K562 (cell line): ENCODE data around the gene DDX51. TPM values are rescaled to one million over a fixed set of nuclear protein-coding genes. Genes with fewer than 3 reads are reported as not detected.
A peak's percentile ranks its signal among the peaks of the same experiment; 100 is the strongest.

Experiments used
- ATAC-seq: fragments of 200-7000 bp; cut with Tn5 transposase; 3 replicates; pipeline ENCODE4 v1.9.1; 2020; ENCODE audit warnings: moderate library complexity
- BruUV-seq: library from RNA; stranded (reverse); fragments of 400-500 nt; replicated peaks from 2 replicates; lab custom pipeline; 2021; lab: Mats Ljungman, UMichigan
- CTCF ChIA-PET: fragments of 300-600 bp; formaldehyde crosslinking; extraction: SDS; loops from one replicate; lab custom pipeline; 2021; ENCODE audit warnings: low intra/inter-chr PET ratio; lab: Yijun Ruan, JAX
- POLR2A ChIA-PET: fragments of 300-600, 350-650 bp; sonication (Branson Sonifier 250); formaldehyde crosslinking; extraction: SDS; loops from one replicate; lab custom pipeline; 2021; ENCODE audit warnings: antibody characterized with exemption, inconsistent platforms; lab: Yijun Ruan, JAX
- DNase-seq, 4 experiments: peaks; one replicate each; pipeline versions ENCODE4 v3.0.0 to v3.0.0-alpha.2; 2011 to 2018; ENCODE audit warnings: low spot score in 3 of 4, mixed read lengths in 3 of 4; ENCODE audit errors: extremely low read depth in 1 of 4
- FAIRE-seq: peaks from 2 replicates; lab custom pipeline; 2011; peaks lifted over from hg19 to GRCh38; lab: Jason Lieb, UNC
- H2AFZ ChIP-seq: 2 replicates; pipeline ENCODE4 v1.6.0; 2011; ENCODE audit warnings: low read depth, low read length, control low read depth, inconsistent platforms
- H3K27ac ChIP-seq: fragments of 200-600 bp; 3 replicates; pipeline ENCODE4 v1.8.0; 2011; ENCODE audit warnings: low read depth, mild to moderate bottlenecking, control low read depth, inconsistent platforms, low read length, moderate library complexity, mixed read lengths; ENCODE audit errors: extremely low read depth
- H3K27me3 ChIP-seq, 2 experiments: fragments of 300-600 bp in 1 of 2; 2 replicates in 1 of 2; 3 replicates in 1 of 2; pipeline versions ENCODE4 v1.6.0 to v1.8.0; 2011; ENCODE audit warnings: inconsistent platforms in 2 of 2, low read length in 2 of 2, mild to moderate bottlenecking in 1 of 2, mixed read lengths in 1 of 2, moderate library complexity in 1 of 2; ENCODE audit not compliant: control insufficient read depth in 2 of 2, insufficient read depth in 2 of 2
- H3K36me3 ChIP-seq: fragments of 300-600 bp; 3 replicates; pipeline ENCODE4 v1.8.0; 2011; ENCODE audit warnings: mild to moderate bottlenecking, low read length, inconsistent platforms; ENCODE audit not compliant: control insufficient read depth, insufficient read depth
- H3K4me1 ChIP-seq, 2 experiments: fragments of 200-600 bp in 1 of 2; replicated peaks in 1 of 2; 2 replicates in 1 of 2; 3 replicates in 1 of 2; pipeline versions ENCODE4 v1.5.1 to v1.8.0; 2011; ENCODE audit warnings: inconsistent platforms in 2 of 2, low read length in 2 of 2, mild to moderate bottlenecking in 1 of 2, mixed read lengths in 1 of 2, moderate library complexity in 1 of 2; ENCODE audit not compliant: control insufficient read depth in 2 of 2, insufficient read depth in 2 of 2
- H3K4me2 ChIP-seq: 2 replicates; pipeline ENCODE4 v1.6.1; 2011; ENCODE audit warnings: low read length, control low read depth, inconsistent platforms, mixed read lengths; ENCODE audit not compliant: insufficient read depth
- H3K4me3 ChIP-seq: fragments of 200-600 bp; sonication (generic), shearing (Covaris generic); 2 replicates; pipeline ENCODE4 v1.5.1; 2016; ENCODE audit warnings: control low read depth, inconsistent platforms
- H3K79me2 ChIP-seq: fragments of 200-600 bp; 3 replicates; pipeline ENCODE4 v1.8.0; 2011; ENCODE audit warnings: low read length, inconsistent platforms; ENCODE audit not compliant: control insufficient read depth, insufficient read depth
- H3K9ac ChIP-seq, 2 experiments: 2 replicates each; pipeline versions ENCODE4 v1.6.0 to v1.6.1; 2011; ENCODE audit warnings: low read depth in 2 of 2, low read length in 2 of 2, control low read depth in 1 of 2, inconsistent platforms in 1 of 2, mild to moderate bottlenecking in 1 of 2, mixed read lengths in 1 of 2; ENCODE audit not compliant: insufficient read depth in 1 of 2
- H3K9me1 ChIP-seq: one replicate; pipeline ENCODE4 v1.6.0; 2011; ENCODE audit warnings: inconsistent platforms, mild to moderate bottlenecking, low read length, moderate library complexity; ENCODE audit not compliant: control insufficient read depth, insufficient read depth
- H3K9me3 ChIP-seq: replicated peaks from 2 replicates; pipeline ENCODE4 v1.5.1; 2011; ENCODE audit warnings: low read depth, low read length, inconsistent platforms; ENCODE audit not compliant: control insufficient read depth, insufficient read depth
- H4K20me1 ChIP-seq: replicated peaks from 2 replicates; pipeline ENCODE4 v1.6.1; 2011; ENCODE audit warnings: low read length, inconsistent platforms, mixed read lengths; ENCODE audit not compliant: control insufficient read depth, insufficient read depth
- LCOR ChIP-seq: sonication (generic); formaldehyde crosslinking; IDR thresholded peaks from 2 replicates; pipeline ENCODE4 v1.8.0; 2022; ENCODE audit warnings: mild to moderate bottlenecking, missing genetic modification reagents
- MCM3 ChIP-seq: fragments of 450-650 bp; IDR thresholded peaks from 2 replicates; pipeline ENCODE4 v1.6.1; 2016
- TAF7 ChIP-seq: fragments of 450-650 bp; IDR thresholded peaks from 2 replicates; pipeline ENCODE4 v1.6.1; 2016; ENCODE audit warnings: missing genetic modification characterization, missing compliant biosample characterization
- USF1 ChIP-seq: sonication (generic); formaldehyde crosslinking; IDR thresholded peaks from 2 replicates; pipeline ENCODE4 v1.9.0; 2022; ENCODE audit warnings: mild to moderate bottlenecking, missing genetic modification reagents
- WGBS: fragments of 100-300 bp; shearing (Covaris generic); methylation state at CpG from one replicate; pipeline ENCODE4 v1.1.6; 2016; ENCODE audit warnings: low coverage, mixed read lengths; ENCODE audit not compliant: insufficient coverage; ENCODE audit errors: missing lambda C conversion rate; 5-methylcytosine and 5-hydroxymethylcytosine counted together
- in situ Hi-C: fragments of 300-500 bp; cut with MboI; formaldehyde crosslinking; loops from 4 replicates; pipeline ENCODE4 v1.15.0; 2018; ENCODE audit warnings: inconsistent platforms, mixed read lengths
- intact Hi-C: fragments of 100-400 bp; cut with micrococcal nuclease; formaldehyde crosslinking; loops from 2 replicates; pipeline ENCODE4 v1.14.2; 2022
- polyA plus RNA-seq, 8 experiments: library from polyadenylated mRNA; depleted of rRNA in 4 of 8; stranded (reverse) in 5 of 8; unstranded in 3 of 8; fragments of >200 nt; fragmentation: Nextera tagmentation in 2 of 8; fragmentation: Illumina TruSeq in 1 of 8; extraction: Ambion mirVana in 2 of 8; extraction: Trizol in 1 of 8; gene quantifications; 2 replicates each; pipeline versions ENCODE4 v1.2.1 to v1.2.3, GENCODE V29; 2011 to 2014; ENCODE audit warnings: inconsistent platforms in 1 of 8, missing spikeins in 1 of 8
- total RNA-seq, 7 experiments: library from RNA; depleted of rRNA in 6 of 7; stranded (reverse); fragments of >200 nt in 6 of 7; fragmentation: Illumina TruSeq in 2 of 7; extraction: Trizol in 2 of 7; gene quantifications; 2 replicates each; pipeline versions ENCODE4 v1.2.1 to v1.2.3, GENCODE V29; 2011 to 2021; ENCODE audit warnings: low replicate concordance in 1 of 7

The DDX51 gene
- total and polyA plus RNA-seq, 9 of the 15 experiments (the other 6 are each of a cell fraction or from before 2014, with no cell fraction given): 1.1 to 35.9 (median 12.4) TPM

GRCh38 chr12:132176385-132176919 lies 32.3 kb upstream of the DDX51 start:
- H3K4me2 ChIP-seq: no peak overlapping the region
- no peak overlapping the region for H3K4me3 ChIP-seq
- no peaks in the 10 kb centered on the region for H3K36me3 ChIP-seq
- 10% methylated on average over 18 of the region's 19 CpGs for WGBS
- FAIRE-seq (no peak), ATAC-seq (peak; percentile 9; the same call in 1 of the 3 replicates), DNase-seq (no peak)
- H3K79me2 ChIP-seq: no peaks in the 10 kb centered on the region
- CTCF ChIA-PET: no interaction called here
- intact Hi-C loops: no loop called here
- H2AFZ ChIP-seq: no peak overlapping the region
- H3K27ac ChIP-seq: no peak overlapping the region
- H3K9ac ChIP-seq: no peak overlapping the region; a peak in 1 of 4 replicates
- POLR2A ChIA-PET: interaction anchor here (0.5 kb wide), 1 partner anchor 408 kb away, joined by 4 read pairs; no protein-coding TSS in a partner anchor
- BruUV-seq: no TSS peak
- H3K27me3 ChIP-seq: peaks cover 58 to 89% of the 10 kb centered on the region in 2 experiments
- no peaks in the 10 kb centered on the region for H3K9me3 ChIP-seq
- H3K4me1 ChIP-seq: peaks cover 3 to 52% of the 10 kb centered on the region in 2 experiments; a peak in 3 of 5 replicates
- peaks cover 4% of the 10 kb centered on the region for H3K9me1 ChIP-seq
- H4K20me1 ChIP-seq: peaks cover 5% of the 10 kb centered on the region
- in situ Hi-C loops: no loop called here
- TF ChIP-seq LCOR (CRISPR knock-in tag) (no peak), MCM3 (no peak)

GRCh38 chr12:132175496-132176384 lies 31.6 kb upstream of the DDX51 start:
- H3K4me2 ChIP-seq: no peak overlapping the region
- no peak overlapping the region; a peak in 1 of 4 replicates for H3K9ac ChIP-seq
- 11% methylated on average over 33 of the region's 35 CpGs for WGBS
- ChIA-PET CTCF (no interaction called here), POLR2A (interaction anchor here (0.5 kb wide), 1 partner anchor 407 kb away, joined by 4 read pairs; no protein-coding TSS in a partner anchor)
- H3K4me3 ChIP-seq: no peak overlapping the region
- H3K9me1 ChIP-seq: peaks cover under 1% of the 10 kb centered on the region
- H2AFZ ChIP-seq: no peak overlapping the region
- H3K27me3 ChIP-seq: peaks cover 64 to 88% of the 10 kb centered on the region in 2 experiments
- no peaks in the 10 kb centered on the region for H3K36me3 ChIP-seq
- no peak for DNase-seq
- in situ Hi-C loops (no loop called here), intact Hi-C loops (no loop called here)
- H3K79me2 ChIP-seq: no peaks in the 10 kb centered on the region
- H3K9me3 ChIP-seq: no peaks in the 10 kb centered on the region
- ATAC-seq: peak; percentile 15; the same call in 2 of the 3 replicates
- FAIRE-seq: no peak
- H4K20me1 ChIP-seq: peaks cover 8% of the 10 kb centered on the region
- no peak overlapping the region for H3K27ac ChIP-seq
- no TSS peak for BruUV-seq
- TF ChIP-seq TAF7 (no peak), USF1 (CRISPR knock-in tag) (peak; percentile 49; the same call in 1 of the 2 replicates)
- H3K4me1 ChIP-seq: peaks cover 3 to 54% of the 10 kb centered on the region in 2 experiments; a peak in 3 of 5 replicates
